ENCODE data around the gene CDKAL1.

Gene CDKAL1

DNA sequence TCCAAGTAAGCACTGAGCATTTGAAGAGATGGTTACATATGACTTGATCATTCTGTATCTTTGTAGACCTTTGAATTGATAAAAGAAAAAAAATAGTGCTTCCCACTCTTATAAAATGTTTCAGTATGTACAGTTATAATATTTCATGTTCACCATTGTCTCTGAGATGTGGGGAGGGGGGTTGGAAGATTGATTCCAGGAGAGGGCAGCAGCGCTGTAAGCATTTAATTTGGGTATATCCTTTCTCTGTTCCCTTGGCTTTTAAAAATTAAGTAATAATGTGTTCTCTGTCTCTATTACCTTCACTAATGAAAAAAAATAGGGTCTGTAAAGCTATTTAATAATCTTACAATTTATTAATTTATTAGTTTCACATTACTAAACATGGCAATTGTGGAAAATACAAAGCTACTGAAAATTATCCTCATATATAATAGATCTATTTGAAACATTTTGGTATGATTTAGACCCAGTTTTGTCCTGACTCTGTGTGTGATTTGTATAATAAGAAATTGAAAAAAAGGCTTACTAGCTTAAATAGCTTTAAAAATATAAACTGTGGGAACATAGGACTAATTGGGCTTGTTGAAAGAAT is 341.2 kb downstream of the CDKAL1 start:
- no peak overlapping the region for H3K4me3 ChIP-seq (ENCODE audit: low read length in 2 of 2)
- H3K9me3 ChIP-seq (ENCODE audit: control insufficient read depth in 2 of 2, low read length in 2 of 2), result no peaks in the 10 kb centered on the region
- no peak overlapping the region for H3K9ac ChIP-seq (ENCODE audit: low read length in 2 of 2)
- no peak overlapping the region for H3K27ac ChIP-seq (ENCODE audit: low read length)
- no peaks in the 10 kb centered on the region for H3K4me1 ChIP-seq (ENCODE audit: control insufficient read depth, insufficient read depth, low read length)
- H3K27me3 ChIP-seq (ENCODE audit: control insufficient read depth in 1 of 2, insufficient read depth in 2 of 2, low read length in 2 of 2), result no peaks in the 10 kb centered on the region
- H3K36me3 ChIP-seq (ENCODE audit: control insufficient read depth in 2 of 2, insufficient read depth in 2 of 2, low read length in 2 of 2), result no peaks in the 10 kb centered on the region

- no peaks in the 10 kb centered on the region for H3K27me3 ChIP-seq (ENCODE audit: control insufficient read depth in 1 of 2, insufficient read depth in 2 of 2, low read length in 2 of 2)
- no peaks in the 10 kb centered on the region for H3K4me1 ChIP-seq (ENCODE audit: control insufficient read depth, insufficient read depth, low read length)
- H3K9me3 ChIP-seq (ENCODE audit: control insufficient read depth in 2 of 2, low read length in 2 of 2), result no peaks in the 10 kb centered on the region
- H3K4me3 ChIP-seq (ENCODE audit: low read length in 2 of 2), result no peak overlapping the region
- no peak overlapping the region for H3K27ac ChIP-seq (ENCODE audit: low read length)
- no peaks in the 10 kb centered on the region for H3K36me3 ChIP-seq (ENCODE audit: control insufficient read depth in 2 of 2, insufficient read depth in 2 of 2, low read length in 2 of 2)
- H3K9ac ChIP-seq (ENCODE audit: low read length in 2 of 2), result no peak overlapping the region
Measured at GRCh38 chr6:20876036-20876435, 341.8 kb downstream of the CDKAL1 start.

DNA sequence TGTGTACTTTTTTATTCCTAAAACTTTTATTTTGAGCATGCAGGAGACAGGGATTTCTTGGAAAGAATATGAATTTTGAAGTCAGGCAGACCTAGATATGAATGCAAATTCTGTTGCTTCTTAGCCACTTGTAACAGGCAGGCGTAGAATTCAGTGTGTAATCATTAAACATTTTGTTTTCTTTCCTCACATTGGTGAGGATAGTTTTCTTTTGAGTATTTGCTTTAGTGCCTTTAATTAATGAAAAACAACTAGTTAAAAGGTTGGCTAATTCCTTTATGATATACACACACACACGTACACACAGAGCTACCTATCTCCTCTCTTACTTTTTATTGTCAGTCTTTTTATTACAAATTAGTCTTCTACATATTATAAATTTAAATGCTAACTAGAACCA is 342.3 kb downstream of the CDKAL1 start:
- H3K36me3 ChIP-seq (ENCODE audit: control insufficient read depth in 2 of 2, insufficient read depth in 2 of 2, low read length in 2 of 2), result no peaks in the 10 kb centered on the region
- no peaks in the 10 kb centered on the region for H3K27me3 ChIP-seq (ENCODE audit: control insufficient read depth in 1 of 2, insufficient read depth in 2 of 2, low read length in 2 of 2)
- no peak overlapping the region for H3K9ac ChIP-seq (ENCODE audit: low read length in 2 of 2)
- no peak overlapping the region for H3K27ac ChIP-seq (ENCODE audit: low read length)
- no peak overlapping the region for H3K4me3 ChIP-seq (ENCODE audit: low read length in 2 of 2)
- H3K9me3 ChIP-seq (ENCODE audit: control insufficient read depth in 2 of 2, low read length in 2 of 2), result no peaks in the 10 kb centered on the region
- no peaks in the 10 kb centered on the region for H3K4me1 ChIP-seq (ENCODE audit: control insufficient read depth, insufficient read depth, low read length)

GRCh38 chr6:20877008-20877937 is 343.0 kb downstream of the CDKAL1 start:
- H3K4me3 ChIP-seq (ENCODE audit: low read length in 2 of 2), result no peak overlapping the region
- H3K36me3 ChIP-seq (ENCODE audit: control insufficient read depth in 2 of 2, insufficient read depth in 2 of 2, low read length in 2 of 2), result no peaks in the 10 kb centered on the region
- H3K4me1 ChIP-seq (ENCODE audit: control insufficient read depth, insufficient read depth, low read length), result no peaks in the 10 kb centered on the region
- no peaks in the 10 kb centered on the region for H3K27me3 ChIP-seq (ENCODE audit: control insufficient read depth in 1 of 2, insufficient read depth in 2 of 2, low read length in 2 of 2)
- no peaks in the 10 kb centered on the region for H3K9me3 ChIP-seq (ENCODE audit: control insufficient read depth in 2 of 2, low read length in 2 of 2)
- H3K27ac ChIP-seq (ENCODE audit: low read length), result no peak overlapping the region
- H3K9ac ChIP-seq (ENCODE audit: low read length in 2 of 2), result no peak overlapping the region

- no peak overlapping the region for H3K4me3 ChIP-seq (ENCODE audit: low read length in 2 of 2)
Measured at GRCh38 chr6:20879121-20879520, 344.9 kb downstream of the CDKAL1 start.

GRCh38 chr6:20879526-20879925 is 345.3 kb downstream of the CDKAL1 start:
- Histone ChIP-seq H3K36me3 (ENCODE audit: control insufficient read depth in 2 of 2, insufficient read depth in 2 of 2, low read length in 2 of 2) (no peaks in the 10 kb centered on the region), H3K4me3 (ENCODE audit: low read length in 2 of 2) (no peak overlapping the region), H3K4me1 (ENCODE audit: control insufficient read depth, insufficient read depth, low read length) (no peaks in the 10 kb centered on the region), H3K27ac (ENCODE audit: low read length) (no peak overlapping the region), H3K9ac (ENCODE audit: low read length in 2 of 2) (no peak overlapping the region), H3K27me3 (ENCODE audit: control insufficient read depth in 1 of 2, insufficient read depth in 2 of 2, low read length in 2 of 2) (no peaks in the 10 kb centered on the region), H3K9me3 (ENCODE audit: control insufficient read depth in 2 of 2, low read length in 2 of 2) (no peaks in the 10 kb centered on the region)

More at GRCh38 chr6:20879121-20879520, 344.9 kb downstream of the CDKAL1 start:
- H3K4me1 ChIP-seq (ENCODE audit: control insufficient read depth, insufficient read depth, low read length), result no peaks in the 10 kb centered on the region
- no peaks in the 10 kb centered on the region for H3K27me3 ChIP-seq (ENCODE audit: control insufficient read depth in 1 of 2, insufficient read depth in 2 of 2, low read length in 2 of 2)
- no peak overlapping the region for H3K9ac ChIP-seq (ENCODE audit: low read length in 2 of 2)
- no peak overlapping the region for H3K27ac ChIP-seq (ENCODE audit: low read length)
- no peaks in the 10 kb centered on the region for H3K36me3 ChIP-seq (ENCODE audit: control insufficient read depth in 2 of 2, insufficient read depth in 2 of 2, low read length in 2 of 2)
- no peaks in the 10 kb centered on the region for H3K9me3 ChIP-seq (ENCODE audit: control insufficient read depth in 2 of 2, low read length in 2 of 2)

GRCh38 chr6:20881365-20881764 is 347.1 kb downstream of the CDKAL1 start:
- Histone ChIP-seq H3K9ac (ENCODE audit: low read length in 2 of 2) (no peak overlapping the region), H3K27me3 (ENCODE audit: control insufficient read depth in 1 of 2, insufficient read depth in 2 of 2, low read length in 2 of 2) (no peaks in the 10 kb centered on the region), H3K27ac (ENCODE audit: low read length) (no peak overlapping the region), H3K36me3 (ENCODE audit: control insufficient read depth in 2 of 2, insufficient read depth in 2 of 2, low read length in 2 of 2) (no peaks in the 10 kb centered on the region), H3K9me3 (ENCODE audit: control insufficient read depth in 2 of 2, low read length in 2 of 2) (no peaks in the 10 kb centered on the region), H3K4me1 (ENCODE audit: control insufficient read depth, insufficient read depth, low read length) (no peaks in the 10 kb centered on the region), H3K4me3 (ENCODE audit: low read length in 2 of 2) (no peak overlapping the region)

DNA sequence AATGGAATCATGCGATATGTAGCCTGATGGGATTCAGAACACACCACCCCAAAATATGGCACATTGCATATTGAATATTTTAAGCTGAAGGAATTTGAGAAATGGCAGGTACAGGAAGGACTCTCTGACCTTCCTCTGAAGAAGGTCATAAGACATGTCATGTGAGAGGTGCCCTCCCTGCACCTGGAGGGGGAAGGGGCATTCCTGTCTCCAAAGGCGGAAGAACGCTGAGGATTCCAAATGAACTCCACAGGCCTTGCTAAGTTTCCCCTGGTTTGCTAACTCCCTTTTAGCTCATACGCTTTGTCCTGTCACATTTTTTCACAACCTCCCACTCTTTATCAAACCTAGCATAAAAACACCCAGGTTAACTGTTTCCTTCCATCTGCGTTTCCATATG is 347.8 kb downstream of the CDKAL1 start:
- Histone ChIP-seq H3K36me3 (ENCODE audit: control insufficient read depth in 2 of 2, insufficient read depth in 2 of 2, low read length in 2 of 2) (no peaks in the 10 kb centered on the region), H3K4me1 (ENCODE audit: control insufficient read depth, insufficient read depth, low read length) (no peaks in the 10 kb centered on the region), H3K9me3 (ENCODE audit: control insufficient read depth in 2 of 2, low read length in 2 of 2) (no peaks in the 10 kb centered on the region), H3K27me3 (ENCODE audit: control insufficient read depth in 1 of 2, insufficient read depth in 2 of 2, low read length in 2 of 2) (no peaks in the 10 kb centered on the region), H3K27ac (ENCODE audit: low read length) (no peak overlapping the region), H3K4me3 (ENCODE audit: low read length in 2 of 2) (no peak overlapping the region), H3K9ac (ENCODE audit: low read length in 2 of 2) (no peak overlapping the region)

GRCh38 chr6:20885076-20885475 is 350.8 kb downstream of the CDKAL1 start:
- H3K4me3 ChIP-seq (ENCODE audit: low read length in 2 of 2), result no peak overlapping the region
- H3K9ac ChIP-seq (ENCODE audit: low read length in 2 of 2), result no peak overlapping the region
- no peaks in the 10 kb centered on the region for H3K27me3 ChIP-seq (ENCODE audit: control insufficient read depth in 1 of 2, insufficient read depth in 2 of 2, low read length in 2 of 2)
- peaks cover 0 to 4% of the 10 kb centered on the region in 2 donors for H3K9me3 ChIP-seq (ENCODE audit: control insufficient read depth in 2 of 2, low read length in 2 of 2)
- no peak overlapping the region for H3K27ac ChIP-seq (ENCODE audit: low read length)
- no peaks in the 10 kb centered on the region for H3K4me1 ChIP-seq (ENCODE audit: control insufficient read depth, insufficient read depth, low read length)
- H3K36me3 ChIP-seq (ENCODE audit: control insufficient read depth in 2 of 2, insufficient read depth in 2 of 2, low read length in 2 of 2), result no peaks in the 10 kb centered on the region

GRCh38 chr6:20891161-20891560 is 356.9 kb downstream of the CDKAL1 start:
- no peaks in the 10 kb centered on the region for H3K4me1 ChIP-seq (ENCODE audit: control insufficient read depth, insufficient read depth, low read length)
- no peak overlapping the region for H3K27ac ChIP-seq (ENCODE audit: low read length)
- no peaks in the 10 kb centered on the region for H3K36me3 ChIP-seq (ENCODE audit: control insufficient read depth in 2 of 2, insufficient read depth in 2 of 2, low read length in 2 of 2)
- peaks cover 0 to 4% of the 10 kb centered on the region in 2 donors for H3K9me3 ChIP-seq (ENCODE audit: control insufficient read depth in 2 of 2, low read length in 2 of 2)
- H3K4me3 ChIP-seq (ENCODE audit: low read length in 2 of 2), result no peak overlapping the region
- no peak overlapping the region for H3K9ac ChIP-seq (ENCODE audit: low read length in 2 of 2)
- no peaks in the 10 kb centered on the region for H3K27me3 ChIP-seq (ENCODE audit: control insufficient read depth in 1 of 2, insufficient read depth in 2 of 2, low read length in 2 of 2)

GRCh38 chr6:20892365-20892764 is 358.1 kb downstream of the CDKAL1 start:
- no peak overlapping the region for H3K27ac ChIP-seq (ENCODE audit: low read length)

More at GRCh38 chr6:20892365-20892764, 358.1 kb downstream of the CDKAL1 start:
- peaks cover 0 to 2% of the 10 kb centered on the region in 2 donors for H3K9me3 ChIP-seq (ENCODE audit: control insufficient read depth in 2 of 2, low read length in 2 of 2)
- no peak overlapping the region for H3K9ac ChIP-seq (ENCODE audit: low read length in 2 of 2)
- H3K27me3 ChIP-seq (ENCODE audit: control insufficient read depth in 1 of 2, insufficient read depth in 2 of 2, low read length in 2 of 2), result no peaks in the 10 kb centered on the region
- H3K4me1 ChIP-seq (ENCODE audit: control insufficient read depth, insufficient read depth, low read length), result no peaks in the 10 kb centered on the region
- H3K4me3 ChIP-seq (ENCODE audit: low read length in 2 of 2), result no peak overlapping the region
- no peaks in the 10 kb centered on the region for H3K36me3 ChIP-seq (ENCODE audit: control insufficient read depth in 2 of 2, insufficient read depth in 2 of 2, low read length in 2 of 2)
